Stimulated activated CD4-positive, alpha-beta T cell treated with anti-CD3 and anti-CD28 coated beads, Interleukin-1b, Interleukin-23, amount 100 ng/mL, for 1 hour (primary cell): ENCODE measurements around the gene BANF2.

Experiments
- DNase-seq, 2 donors: peaks; one replicate each; pipeline ENCODE4 v3.0.0-alpha.2; 2020; ENCODE audit warnings: low read depth in 2 of 2

Gene BANF2

GRCh38 chr20:17664025-17664633 is 35.6 kb upstream of the BANF2 start:
- DNase-seq: no peak

DNA sequence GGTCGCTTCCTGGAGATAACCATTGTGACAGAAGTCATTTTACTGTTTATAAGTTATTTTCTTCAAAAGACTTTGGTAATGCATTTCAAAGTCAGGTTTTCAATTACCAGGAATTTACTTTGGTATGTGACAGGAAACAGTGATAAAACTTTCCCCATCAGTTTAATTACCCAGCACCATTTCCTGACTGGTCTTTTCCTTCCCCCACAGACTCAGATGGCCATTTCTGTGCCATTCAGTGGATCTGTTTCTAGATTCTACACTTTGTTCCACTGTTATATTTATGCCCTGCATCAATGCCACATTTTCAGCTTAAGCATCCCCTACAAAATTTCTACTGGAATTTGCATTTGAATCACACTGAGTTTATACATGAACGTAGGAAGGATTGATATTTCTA is 34.0 kb upstream of the BANF2 start:
- no peak for DNase-seq

DNA sequence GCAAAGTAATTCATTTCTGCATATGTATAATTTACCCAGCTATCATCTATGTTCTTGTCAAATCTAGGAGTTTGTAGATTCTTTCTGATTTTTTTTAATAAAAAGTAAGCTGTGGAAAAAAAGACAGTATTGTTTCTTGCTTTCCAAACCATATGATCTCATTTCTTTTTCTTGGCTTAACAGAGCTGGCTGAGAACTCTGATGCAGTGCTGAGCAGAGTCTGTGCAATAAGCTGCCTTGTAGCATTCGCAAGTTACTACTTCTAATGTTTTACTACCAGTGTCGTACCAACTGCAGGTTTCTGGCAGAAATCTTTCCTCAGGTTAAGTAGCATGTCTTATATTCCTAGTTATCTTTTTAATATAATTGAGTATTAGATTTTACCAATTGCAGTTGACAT is 33.3 kb upstream of the BANF2 start:
- DNase-seq: no peak

DNA sequence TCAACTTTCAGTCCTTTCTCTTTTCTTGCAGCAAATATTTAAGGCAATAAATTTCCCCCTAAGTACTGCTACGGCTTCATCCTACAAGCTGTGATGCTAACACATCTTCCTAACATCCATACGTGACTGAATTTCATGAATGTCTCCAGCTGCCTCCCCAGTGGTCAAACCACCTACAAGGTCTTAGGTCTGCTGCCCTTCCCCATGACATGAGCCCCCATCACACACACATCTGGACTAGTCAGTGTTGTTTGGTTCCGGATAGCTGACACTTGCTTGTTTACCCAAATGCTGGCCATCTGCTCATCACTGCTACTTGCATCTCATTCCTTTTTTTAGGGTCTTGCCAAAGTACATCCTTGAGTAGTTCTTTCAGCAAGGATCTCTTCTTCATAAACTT is 32.3 kb upstream of the BANF2 start:
- no peak for DNase-seq

GRCh38 chr20:17668432-17668831 is 31.3 kb upstream of the BANF2 start:
- DNase-seq: no peak

DNA sequence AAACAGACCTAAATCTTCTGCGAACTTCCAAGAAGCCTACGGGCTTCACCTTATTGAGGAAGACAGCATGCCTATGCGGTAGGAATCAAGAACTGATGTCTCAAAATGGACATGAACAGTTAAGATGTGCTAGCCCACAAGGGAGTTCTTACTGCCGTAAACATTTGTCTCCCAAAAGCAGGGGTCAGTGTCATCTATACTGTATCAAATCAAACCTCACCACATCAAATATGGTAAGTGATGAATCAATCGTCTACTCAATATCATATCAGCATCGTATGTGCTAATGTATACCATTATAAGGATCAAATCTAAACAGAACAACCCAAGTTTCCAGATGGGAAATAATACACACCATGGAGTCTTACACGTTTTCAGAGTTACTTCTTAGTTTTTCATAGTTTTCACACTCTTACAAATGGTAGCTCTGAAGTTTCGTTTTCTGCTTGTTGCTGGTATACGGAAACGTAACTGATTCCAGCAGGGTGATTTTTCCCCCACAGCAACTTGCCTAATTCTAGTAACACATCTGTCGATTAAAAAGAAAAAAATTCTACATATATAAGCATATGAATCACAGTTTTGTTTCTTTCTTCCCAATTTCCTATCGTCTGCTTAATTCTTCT is 30.3 kb upstream of the BANF2 start:
- DNase-seq: no peak

GRCh38 chr20:17671011-17671410 is 28.8 kb upstream of the BANF2 start:
- DNase-seq: no peak

DNA sequence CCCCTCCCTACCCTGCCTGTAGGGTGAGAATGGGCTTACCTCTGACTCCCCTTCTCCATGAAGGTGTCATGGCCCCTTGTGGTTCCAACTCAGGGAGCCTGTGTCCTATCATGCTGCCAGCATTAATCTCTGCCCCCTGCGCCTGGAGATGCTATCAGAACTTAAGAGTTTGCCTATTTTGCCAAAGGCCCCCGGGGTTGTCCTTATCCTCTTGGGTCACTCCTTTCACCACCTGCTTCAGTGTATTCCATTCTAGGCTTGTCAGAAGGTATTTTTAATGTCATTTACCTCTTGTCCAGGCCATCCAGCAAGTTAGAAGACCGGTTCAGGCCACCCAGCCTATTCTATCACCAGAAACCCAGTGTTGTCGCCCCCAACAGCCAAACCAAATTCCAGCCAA is 28.2 kb upstream of the BANF2 start:
- DNase-seq: no peak

GRCh38 chr20:17673084-17673483 is 26.7 kb upstream of the BANF2 start:
- no peak for DNase-seq

DNA sequence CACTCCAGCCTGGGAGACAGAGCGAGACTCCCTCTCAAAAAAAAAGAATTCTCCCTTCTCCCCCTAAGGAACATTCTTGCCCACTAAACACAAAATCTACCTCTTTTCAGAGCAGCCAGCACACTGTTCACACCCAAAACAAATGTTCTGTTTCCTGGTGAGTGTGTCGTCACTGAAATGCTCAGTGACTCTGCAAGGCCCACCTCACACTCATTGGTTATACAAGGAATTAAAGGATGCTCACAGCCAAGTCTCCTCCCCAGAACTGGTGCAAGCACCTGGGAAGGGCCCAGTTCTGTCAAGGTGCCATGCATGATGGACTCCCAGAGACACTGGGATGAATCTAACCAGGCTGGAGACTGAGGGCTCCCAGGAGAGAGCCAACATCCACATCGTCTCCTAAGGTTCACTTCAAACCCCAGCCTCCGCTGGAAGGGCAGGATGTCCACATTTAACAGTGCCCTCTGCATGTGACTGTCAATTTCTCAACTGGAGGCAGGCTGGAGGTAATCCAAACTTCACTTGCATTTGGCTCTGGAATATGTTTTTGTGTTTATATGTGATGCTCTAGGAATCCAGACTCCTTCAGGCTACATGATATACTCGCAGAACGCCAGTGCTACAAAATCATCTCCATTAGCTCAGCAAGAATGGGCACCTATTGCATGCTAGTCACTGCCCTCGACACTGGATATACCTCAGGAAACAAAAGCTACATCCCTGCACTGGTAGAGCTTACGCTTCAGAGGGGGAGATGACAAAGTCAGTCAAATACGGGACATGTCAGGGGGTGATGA is 24.8 kb upstream of the BANF2 start:
- no peak for DNase-seq

DNA sequence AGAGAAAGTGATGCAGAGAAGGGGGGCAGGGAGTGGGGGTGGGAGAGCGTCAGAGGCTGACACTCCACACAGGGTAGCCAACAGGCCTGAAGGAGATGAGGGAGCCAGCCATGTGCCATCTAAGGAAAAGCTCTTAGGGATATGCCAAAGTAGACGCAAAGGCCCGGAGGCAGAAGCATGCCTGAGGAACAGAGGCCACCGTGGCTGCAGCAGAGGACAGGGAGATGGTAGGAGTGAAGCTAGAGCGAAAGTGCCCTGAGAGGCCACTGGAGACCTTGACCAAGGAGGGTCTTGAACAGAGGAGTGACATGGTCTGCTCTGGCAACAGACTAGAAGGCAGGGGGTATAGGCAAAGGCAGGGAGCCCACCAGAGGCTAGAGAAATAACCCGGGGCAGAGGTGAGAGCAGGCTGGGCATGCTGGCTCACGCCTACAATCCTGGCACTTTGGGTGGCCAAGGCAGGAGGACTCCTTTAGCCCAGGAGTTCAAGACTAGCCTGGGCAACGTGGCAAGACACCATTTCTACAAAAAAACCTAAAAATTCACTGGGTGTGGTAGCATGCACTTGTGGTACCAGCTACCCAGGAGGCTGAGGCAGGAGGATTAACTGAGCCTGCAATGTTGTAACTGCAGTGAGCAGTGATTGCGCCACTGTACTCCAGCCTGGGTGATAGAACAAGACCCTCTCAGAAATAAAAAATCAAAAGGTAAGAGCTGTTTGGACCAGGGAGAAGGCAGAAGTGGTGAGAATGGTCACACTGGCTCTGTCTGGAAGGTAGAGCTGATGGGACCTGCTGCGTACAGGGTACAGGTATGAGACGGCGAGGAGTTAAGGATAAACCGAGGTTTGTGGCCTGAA is 24.0 kb upstream of the BANF2 start:
- DNase-seq: no peak

GRCh38 chr20:17676378-17676759 is 23.4 kb upstream of the BANF2 start:
- no peak for DNase-seq

DNA sequence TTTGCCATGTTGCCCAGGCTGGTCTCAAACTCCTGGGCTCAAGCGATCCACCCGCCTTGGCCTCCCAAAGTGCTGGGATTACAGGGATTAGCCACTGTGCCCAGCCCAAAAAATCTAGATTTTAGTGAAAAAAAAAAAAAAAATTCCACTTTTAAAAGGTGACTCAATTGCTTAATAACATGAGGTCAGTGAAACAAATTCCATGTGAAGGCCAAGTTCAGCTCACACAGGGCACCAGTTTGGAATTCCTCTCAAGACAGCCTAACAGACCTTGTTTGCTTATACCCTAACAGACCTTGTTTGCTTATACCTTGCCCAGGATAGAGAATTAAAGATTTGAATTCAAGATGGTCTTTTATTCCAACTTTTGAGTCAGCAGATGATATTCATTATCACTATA is 22.8 kb upstream of the BANF2 start:
- DNase-seq: no peak

DNA sequence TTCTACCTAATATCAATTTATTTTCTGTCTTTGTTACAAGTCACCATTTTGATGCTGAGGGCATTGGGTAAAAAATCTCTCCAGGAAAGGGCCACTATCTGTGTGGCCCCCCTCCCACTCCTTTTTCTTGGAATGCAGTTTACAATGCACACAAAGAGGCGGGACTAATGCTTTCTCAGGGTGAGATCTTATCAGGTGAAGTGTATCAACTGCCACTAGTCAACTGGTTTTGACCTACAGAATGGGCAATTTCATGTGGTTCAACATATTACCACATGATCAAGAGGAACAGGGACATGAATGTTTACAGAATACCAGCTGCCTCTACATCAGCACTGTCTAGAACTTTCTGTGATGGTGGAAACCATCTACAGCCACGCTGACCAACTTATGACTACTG is 21.5 kb upstream of the BANF2 start:
- no peak for DNase-seq

- DNase-seq: no peak
Measured at GRCh38 chr20:17678886-17679285, 20.9 kb upstream of the BANF2 start.

DNA sequence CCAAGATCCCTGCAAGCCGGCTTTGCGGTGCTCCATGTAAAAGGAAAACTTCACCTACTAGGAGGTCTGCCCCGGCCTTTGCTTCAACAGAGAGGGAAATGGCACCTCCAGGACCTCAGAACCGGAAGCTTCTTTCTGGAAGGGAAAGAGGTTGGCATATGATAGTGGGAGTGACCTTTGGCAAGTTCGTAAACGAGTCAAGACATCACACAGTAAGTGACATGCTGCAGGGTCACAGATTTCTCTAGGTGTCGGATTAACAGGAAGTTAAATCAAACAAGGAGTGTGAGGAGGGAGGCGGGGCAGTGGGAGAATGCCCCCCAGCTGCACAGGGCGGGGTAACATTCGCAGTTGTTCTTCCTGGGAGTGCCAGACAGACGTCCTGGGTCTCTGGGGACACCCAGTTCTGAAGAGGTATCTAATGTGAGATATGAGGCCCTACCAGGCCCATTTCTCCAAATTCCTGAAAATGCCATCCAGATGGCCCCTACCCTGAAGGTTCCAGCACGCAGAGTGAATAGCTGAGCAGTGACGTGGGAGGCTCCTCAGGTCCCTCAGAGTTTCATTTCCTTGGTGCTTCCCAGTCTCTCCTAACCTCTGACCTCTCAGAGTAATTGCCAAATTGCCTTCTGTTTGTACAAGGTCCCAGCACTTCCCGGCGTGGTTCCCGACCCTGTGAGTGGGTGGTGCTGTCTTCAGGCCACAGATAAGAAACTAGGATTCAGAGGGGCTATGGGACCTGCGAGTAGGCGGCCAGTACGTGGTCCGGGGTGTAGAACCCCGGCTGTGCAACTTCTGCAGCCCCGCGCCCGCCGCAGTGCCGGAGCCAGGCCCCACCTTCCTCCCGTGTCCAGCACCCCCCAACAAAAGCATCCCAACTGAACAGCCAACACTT is 19.6 kb upstream of the BANF2 start:
- DNase-seq: no peak

GRCh38 chr20:17680836-17681725 is 18.7 kb upstream of the BANF2 start:
- peak; percentile 34 to 77 for DNase-seq

- DNase-seq: no peak
Measured at GRCh38 chr20:17681726-17682102, 18.1 kb upstream of the BANF2 start.

DNA sequence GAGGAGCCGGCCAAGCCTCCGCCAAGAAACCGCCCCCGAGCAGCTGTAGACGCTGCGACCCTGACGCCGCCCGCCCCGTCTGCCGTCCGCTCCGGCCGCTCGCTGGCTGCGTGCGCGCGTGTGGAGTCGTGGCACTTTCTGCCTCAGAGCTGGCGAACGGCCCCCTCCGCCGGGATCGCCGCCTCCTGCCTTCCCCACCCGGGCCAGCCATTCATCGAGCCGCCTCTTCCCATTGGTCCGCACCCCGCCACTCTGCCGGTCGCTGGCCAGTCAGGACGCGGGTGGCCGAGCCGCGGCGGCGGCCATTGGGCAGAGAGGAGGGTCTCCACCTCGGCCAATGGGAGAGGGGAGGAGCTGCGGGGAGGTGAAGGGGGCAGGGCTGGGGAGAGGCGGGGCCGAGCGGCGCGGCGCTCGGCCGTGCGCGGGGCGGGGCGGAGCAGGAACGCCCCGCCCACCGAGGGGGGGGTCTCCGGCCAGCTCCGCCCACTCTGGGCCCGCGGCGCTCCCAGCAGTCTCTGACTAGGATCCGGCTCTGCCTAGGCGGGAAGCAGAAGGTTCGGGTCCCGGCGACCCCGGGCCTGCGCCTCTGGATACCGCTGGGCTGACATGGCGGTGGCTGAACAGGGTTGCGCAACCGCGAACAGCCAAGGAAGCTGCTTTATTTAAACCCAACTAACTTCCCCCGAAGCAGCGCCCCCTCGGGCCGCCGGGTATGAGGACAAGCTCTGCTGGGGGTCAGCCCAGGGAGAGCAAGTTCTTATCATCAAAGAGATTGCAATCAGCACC is 17.5 kb upstream of the BANF2 start, which contains the start of gene RRBP1:
Gene RRBP1 (minus strand): TSS at position 140 of the 786 bp plus-strand sequence. CDS start 21,735 bp downstream, outside the sequence.
- DNase-seq: peak; percentile 81 to 95
